PC-3 (cell line): ENCODE results near the gene FNBP1L. TPM values are rescaled to one million over a fixed set of nuclear protein-coding genes. Genes with fewer than 3 reads are reported as not detected.
A peak's percentile ranks its signal among the peaks of the same experiment; 100 is the strongest.

Experiments used
- ATAC-seq: fragments of 200-7000 bp; cut with Tn5 transposase; 2 replicates; pipeline ENCODE4 v1.9.1; 2020; ENCODE audit warnings: mild to moderate bottlenecking, moderate library complexity
- BruUV-seq: library from RNA; stranded (reverse); fragments of 400-500 nt; replicated peaks from 2 replicates; lab custom pipeline; 2021; lab: Mats Ljungman, UMichigan
- CTCF ChIA-PET: fragments of 300-600 bp; sonication (Branson Sonifier 250); formaldehyde crosslinking; loops from one replicate; lab custom pipeline; 2022; ENCODE audit warnings: antibody characterized with exemption; lab: Charles Lee
- POLR2A ChIA-PET: fragments of 300-600 bp; sonication (Branson Sonifier 250); formaldehyde crosslinking; loops from one replicate; lab custom pipeline; 2022; ENCODE audit warnings: antibody characterized with exemption; ENCODE audit not compliant: unreplicated experiment; lab: Charles Lee
- DNase-seq: peaks from one replicate; pipeline ENCODE4 v3.0.0-alpha.2; 2015
- H2AFZ ChIP-seq: fragments of 300-600 bp; sonication (generic); 2 replicates; pipeline ENCODE4 v1.6.0; 2016; ENCODE audit warnings: antibody characterized with exemption, low read length
- H3F3A ChIP-seq: fragments of 300-600 bp; sonication (generic); one replicate; pipeline ENCODE4 v1.6.0; 2017; ENCODE audit warnings: antibody characterized with exemption, low read length, control low read depth, mild to moderate bottlenecking; ENCODE audit not compliant: unreplicated experiment
- H3K27ac ChIP-seq: fragments of 300-600 bp; sonication (generic); 2 replicates; pipeline ENCODE4 v1.5.1; 2016; ENCODE audit warnings: mild to moderate bottlenecking, low read length
- H3K27me3 ChIP-seq: fragments of 300-600 bp; sonication (generic); 2 replicates; pipeline ENCODE4 v1.6.1; 2016; ENCODE audit warnings: low read length, mixed read lengths
- H3K36me3 ChIP-seq: fragments of 300-600 bp; sonication (generic); 2 replicates; pipeline ENCODE4 v1.6.1; 2016; ENCODE audit warnings: low read depth, mixed run types, low read length, mixed read lengths
- H3K4me1 ChIP-seq: fragments of 300-600 bp; sonication (generic); 2 replicates; pipeline ENCODE4 v1.5.1; 2016; ENCODE audit warnings: low read length; ENCODE audit not compliant: insufficient read depth
- H3K4me2 ChIP-seq: fragments of 300-600 bp; sonication (generic); 2 replicates; pipeline ENCODE4 v1.6.0; 2016; ENCODE audit warnings: low read length
- H3K4me3 ChIP-seq: fragments of 300-600 bp; sonication (generic); 2 replicates; pipeline ENCODE4 v1.5.1; 2016; ENCODE audit warnings: mild to moderate bottlenecking, low read length, mixed read lengths
- H3K79me2 ChIP-seq: fragments of 300-600 bp; sonication (generic); 2 replicates; pipeline ENCODE4 v1.6.1; 2017; ENCODE audit warnings: low read length, mixed read lengths
- H3K9ac ChIP-seq: fragments of 300-600 bp; sonication (generic); 2 replicates; pipeline ENCODE4 v1.6.0; 2016; ENCODE audit warnings: mild to moderate bottlenecking, low read length
- H3K9me2 ChIP-seq: fragments of 300-600 bp; sonication (generic); replicated peaks from 2 replicates; pipeline ENCODE4 v1.6.1; 2016; ENCODE audit warnings: mixed run types, low read length, mixed read lengths
- H3K9me3 ChIP-seq: fragments of 300-600 bp; sonication (generic); 2 replicates; pipeline ENCODE4 v1.6.1; 2016; ENCODE audit warnings: low read length, mixed read lengths
- H4K20me1 ChIP-seq: fragments of 300-600 bp; sonication (generic); 2 replicates; pipeline ENCODE4 v1.6.1; 2016; ENCODE audit warnings: low read length, mixed read lengths
- CTCF ChIP-seq: fragments of 300-600 bp; sonication (generic); conservative IDR thresholded peaks from 2 replicates; pipeline ENCODE4 v1.5.1; 2017; ENCODE audit warnings: antibody characterized with exemption, low read depth, mild to moderate bottlenecking, low read length
- EZH2 ChIP-seq: fragments of 300-600 bp; sonication (generic); IDR thresholded peaks from one replicate; pipeline ENCODE4 v1.6.1; 2017; ENCODE audit warnings: antibody characterized with exemption, mild to moderate bottlenecking, low read length; ENCODE audit not compliant: unreplicated experiment
- EZH2phosphoT487 ChIP-seq: fragments of 300-600 bp; sonication (generic); IDR thresholded peaks from 2 replicates; pipeline ENCODE4 v1.6.1; 2018; ENCODE audit warnings: mild to moderate bottlenecking, antibody characterized with exemption, low read length, borderline replicate concordance
- intact Hi-C: fragments of 100-400 bp; cut with micrococcal nuclease; formaldehyde crosslinking; loops from 2 replicates; pipeline ENCODE4 v1.9.0; 2023
- total RNA-seq: library from RNA; depleted of rRNA; stranded (reverse); fragments of >200 nt; gene quantifications from 2 replicates; pipeline ENCODE4 v1.2.3, GENCODE V29; 2014

Gene FNBP1L
- total RNA-seq, 1 experiment from 2014 or later: 28.3 TPM

- H3K36me3 ChIP-seq: no peaks in the 10 kb centered on the region
- H3K9ac ChIP-seq: no peak overlapping the region
- no peaks in the 10 kb centered on the region for H3F3A ChIP-seq
- BruUV-seq: no TSS peak
- H3K27ac ChIP-seq: no peak overlapping the region
- ChIA-PET POLR2A (no interaction called here), CTCF (no interaction called here)
- H3K9me3 ChIP-seq: no peaks in the 10 kb centered on the region
- H3K27me3 ChIP-seq: no peaks in the 10 kb centered on the region
- TF ChIP-seq CTCF: peak; percentile 29; the same call in 1 of the 2 replicates
- TF ChIP-seq EZH2: no peak
- TF ChIP-seq EZH2phosphoT487: no peak
- no peak for DNase-seq
- no peak for ATAC-seq
- H3K4me1 ChIP-seq: no peaks in the 10 kb centered on the region; the same call in 1 of the 2 replicates
- H3K4me3 ChIP-seq: no peak overlapping the region
- H3K79me2 ChIP-seq: no peaks in the 10 kb centered on the region
- no peaks in the 10 kb centered on the region for H3K9me2 ChIP-seq
- no peaks in the 10 kb centered on the region for H4K20me1 ChIP-seq
- H3K4me2 ChIP-seq: no peak overlapping the region
- intact Hi-C loops: no loop called here
- H2AFZ ChIP-seq: no peak overlapping the region
These were observed 14.4 kb upstream of the FNBP1L start for GRCh38 chr1:93433407-93433961.

GRCh38 chr1:93434088-93434487 is 13.8 kb upstream of the FNBP1L start:
- H3F3A ChIP-seq: no peaks in the 10 kb centered on the region
- intact Hi-C loops: no loop called here
- no peaks in the 10 kb centered on the region; the same call in 1 of the 2 replicates for H3K4me1 ChIP-seq
- POLR2A ChIA-PET: no interaction called here
- DNase-seq (no peak), ATAC-seq (no peak)
- H3K36me3 ChIP-seq: no peaks in the 10 kb centered on the region
- no peaks in the 10 kb centered on the region for H3K27me3 ChIP-seq
- H3K27ac ChIP-seq: no peak overlapping the region
- CTCF ChIA-PET: no interaction called here
- H4K20me1 ChIP-seq: no peaks in the 10 kb centered on the region
- H3K9me2 ChIP-seq: no peaks in the 10 kb centered on the region
- no peak overlapping the region for H3K9ac ChIP-seq
- TF ChIP-seq EZH2phosphoT487 (no peak), EZH2 (no peak), CTCF (no peak)
- no peak overlapping the region for H2AFZ ChIP-seq
- no peaks in the 10 kb centered on the region for H3K79me2 ChIP-seq
- no TSS peak for BruUV-seq
- H3K4me3 ChIP-seq: no peak overlapping the region
- H3K9me3 ChIP-seq: no peaks in the 10 kb centered on the region
- H3K4me2 ChIP-seq: no peak overlapping the region

GRCh38 chr1:93434987-93435386 is 12.9 kb upstream of the FNBP1L start:
- Histone ChIP-seq H3K79me2 (no peaks in the 10 kb centered on the region), H2AFZ (no peak overlapping the region), H3K4me2 (no peak overlapping the region), H3K27ac (no peak overlapping the region), H4K20me1 (no peaks in the 10 kb centered on the region), H3K4me3 (no peak overlapping the region), H3K9me3 (no peaks in the 10 kb centered on the region), H3K9ac (no peak overlapping the region), H3K9me2 (no peaks in the 10 kb centered on the region), H3K27me3 (no peaks in the 10 kb centered on the region), H3F3A (no peaks in the 10 kb centered on the region), H3K36me3 (no peaks in the 10 kb centered on the region), H3K4me1 (peaks cover 1% of the 10 kb centered on the region; the same call in 1 of the 2 replicates)
- BruUV-seq: no TSS peak
- ChIA-PET CTCF (no interaction called here), POLR2A (no interaction called here)
- ATAC-seq (no peak), DNase-seq (no peak)
- TF ChIP-seq EZH2 (no peak), CTCF (no peak), EZH2phosphoT487 (no peak)
- intact Hi-C loops: no loop called here
